Activated naive CD4-positive, alpha-beta T cell treated with anti-CD3 and anti-CD28 coated beads, Interleukin-2, amount 50 U/mL, for 16 hours (primary cell): ENCODE results near the gene RNF180.
"Not testable (repeated sequence)": the region's sequence is repeated elsewhere in the genome, so short reads cannot be mapped to it uniquely, and the experiment has no call there.

ENCODE experiments used
- DNase-seq: peaks from one replicate; pipeline ENCODE4 v3.0.0-alpha.2; 2020

The RNF180 gene

DNA sequence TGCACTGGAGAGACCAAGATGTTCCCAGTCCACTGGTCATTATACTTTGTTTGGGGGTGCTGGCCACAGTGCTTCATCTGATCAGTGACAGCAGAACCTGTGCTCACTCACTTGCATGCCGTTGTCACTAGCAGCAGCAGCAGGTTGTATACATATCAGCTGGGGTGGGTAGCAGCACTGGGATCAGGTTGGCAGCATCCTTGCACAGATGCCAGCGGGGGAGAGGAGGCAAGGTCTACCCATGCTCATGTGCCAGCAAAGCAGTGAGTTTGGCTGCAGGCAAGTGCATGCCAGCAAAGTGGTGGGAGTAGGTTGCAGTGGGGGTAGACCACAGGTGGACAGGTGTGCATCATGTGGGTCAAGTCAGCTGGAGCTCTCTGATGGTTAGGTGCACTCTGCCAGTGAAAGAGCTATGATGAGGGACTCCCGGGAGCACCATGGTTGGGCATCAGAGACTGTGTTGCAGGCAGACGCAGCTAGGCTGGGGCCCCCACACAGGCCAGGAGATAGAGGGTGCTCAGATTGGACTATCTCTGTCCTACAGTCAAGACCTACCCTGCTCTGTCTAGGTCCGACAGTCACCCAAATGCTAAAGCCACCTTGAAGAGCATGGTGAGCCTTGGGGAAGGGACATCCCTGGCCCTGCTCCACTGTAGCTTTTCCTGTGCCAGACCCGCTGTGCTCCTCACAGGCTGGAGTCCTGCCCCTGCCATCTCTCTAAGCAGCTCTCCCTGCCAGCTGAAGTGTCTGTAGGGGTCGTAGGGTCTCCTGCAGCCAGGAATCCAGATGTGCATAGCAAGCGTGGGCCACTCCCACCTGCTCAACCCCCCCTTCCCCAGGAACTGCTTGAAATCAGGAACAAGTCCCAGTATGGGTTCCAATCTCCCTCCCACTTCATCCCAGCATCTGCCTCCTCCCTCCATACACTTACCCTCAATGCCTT lies 119.8 kb downstream of the RNF180 start:
- DNase-seq: no peak

DNA sequence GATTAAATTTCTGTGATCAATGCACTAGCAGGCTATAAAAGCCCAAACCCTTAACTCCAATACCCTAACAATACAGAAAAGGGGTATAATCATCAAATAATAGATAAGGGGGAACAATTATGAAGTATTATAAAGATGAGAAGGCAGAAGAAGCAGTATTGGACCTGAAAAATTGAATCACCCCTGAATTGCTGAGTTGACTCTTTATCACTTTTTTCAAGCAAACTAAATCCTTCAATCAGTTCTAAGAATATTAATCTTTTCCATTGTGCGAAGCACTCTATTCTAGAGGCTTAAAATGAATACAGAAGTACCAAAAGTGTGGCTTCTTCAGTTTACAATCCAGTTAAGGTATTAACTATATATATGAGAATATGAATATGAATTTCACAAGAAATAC lies 120.7 kb downstream of the RNF180 start:
- no peak for DNase-seq

DNA sequence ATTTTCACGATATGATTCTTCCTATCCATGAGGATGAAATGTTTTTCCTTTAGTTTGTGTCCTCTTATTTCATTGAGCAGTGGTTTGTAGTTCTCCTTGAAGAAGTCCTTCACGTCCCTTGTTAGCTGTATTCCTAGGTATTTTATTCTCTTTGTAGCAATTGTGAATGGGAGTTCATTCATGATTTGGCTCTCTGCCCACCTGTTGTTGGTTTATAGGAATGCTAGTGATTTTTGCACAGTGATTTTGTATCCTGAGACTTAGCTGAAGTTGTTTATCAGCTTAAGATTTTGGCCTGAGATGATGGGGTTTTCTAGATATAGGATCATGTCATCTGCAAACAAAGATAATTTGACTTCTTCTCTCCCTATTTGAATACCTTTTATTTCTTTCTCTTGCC lies 122.9 kb downstream of the RNF180 start:
- DNase-seq: not testable (repeated sequence)

DNA sequence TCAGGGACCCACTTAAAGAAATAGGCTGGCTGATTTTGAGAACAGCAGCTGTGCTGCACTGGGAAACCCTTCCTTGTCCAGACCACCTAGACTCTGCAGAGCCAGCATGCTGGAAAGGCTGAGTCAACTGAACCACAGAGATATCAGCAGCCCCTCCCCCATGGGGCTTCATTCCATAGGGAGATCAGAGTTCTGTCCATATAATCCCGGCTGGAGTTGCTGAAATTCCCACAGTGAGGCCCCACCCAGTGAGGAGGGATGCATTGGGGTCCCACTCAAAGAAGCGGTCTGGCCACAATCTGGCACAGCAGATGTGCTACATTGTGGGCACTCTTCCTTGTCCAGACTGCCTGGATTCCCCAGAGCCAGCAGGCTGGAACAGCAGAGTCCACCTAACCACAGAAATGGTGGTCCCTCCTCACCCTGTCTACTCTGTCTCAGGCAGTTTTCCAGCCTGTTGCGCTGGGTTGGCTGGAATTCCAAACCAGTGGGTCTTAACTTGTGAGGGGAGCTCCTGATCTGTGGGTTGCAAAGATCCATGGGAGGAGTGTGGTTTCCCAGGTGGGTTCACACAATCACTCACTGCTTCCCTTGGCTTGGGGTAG lies 127.1 kb downstream of the RNF180 start:
- no peak for DNase-seq

DNA sequence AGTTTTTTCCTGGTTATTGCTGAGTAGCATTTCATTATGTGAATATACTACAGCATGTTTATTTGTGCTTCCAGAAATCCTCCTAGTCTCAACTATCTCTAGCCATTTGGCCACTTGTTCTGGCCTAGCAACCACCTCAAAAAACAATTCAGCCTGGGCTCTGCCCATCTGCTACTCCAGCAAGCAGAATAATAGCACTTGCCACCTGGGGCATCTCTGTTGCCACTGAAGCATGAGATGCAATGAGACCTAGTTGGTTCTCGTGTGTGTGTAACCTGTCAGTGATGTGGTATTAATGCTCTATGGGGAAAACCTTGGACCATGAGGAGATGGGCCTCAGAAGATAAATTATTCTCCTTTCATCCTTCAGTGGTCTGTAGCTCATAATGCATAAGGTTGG lies 129.5 kb downstream of the RNF180 start:
- no peak for DNase-seq

DNA sequence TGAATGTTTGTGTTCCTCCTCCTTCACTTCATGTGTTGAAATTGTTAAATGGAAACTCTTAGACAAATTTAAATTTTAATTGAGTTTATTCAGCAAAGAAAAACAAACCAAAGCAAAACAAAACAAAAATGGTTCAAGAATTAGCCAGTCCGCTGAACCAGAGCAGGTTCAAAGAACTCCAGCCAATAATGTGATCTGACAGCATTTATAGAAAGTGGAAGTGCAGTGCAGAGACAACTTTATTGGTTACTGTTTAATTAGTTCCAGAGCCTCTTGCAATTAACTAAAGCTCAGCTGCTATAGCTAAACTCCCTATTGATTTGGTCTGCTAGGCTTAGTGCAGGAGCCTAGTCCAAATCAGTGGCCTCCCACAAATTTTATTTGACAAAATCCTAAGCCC lies 132.9 kb downstream of the RNF180 start:
- no peak for DNase-seq

DNA sequence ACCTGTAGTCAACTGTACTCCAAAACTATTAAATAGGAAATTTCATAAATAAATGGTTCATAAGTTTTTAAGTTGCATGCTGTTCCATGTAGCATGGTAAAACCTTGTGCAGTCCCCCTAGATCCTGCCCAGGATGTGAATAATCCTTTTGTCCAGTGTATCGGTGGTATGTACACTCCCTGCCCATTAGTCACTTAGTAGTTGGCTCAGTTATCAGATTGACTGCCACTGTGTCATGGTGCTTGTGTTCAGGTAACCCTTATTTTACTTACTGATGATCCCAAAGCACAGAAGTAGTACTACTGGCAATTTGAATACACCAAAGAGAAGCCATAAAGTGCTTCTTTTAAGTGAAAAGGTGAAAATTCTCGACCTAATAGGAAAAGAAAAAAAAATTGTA lies 134.2 kb downstream of the RNF180 start:
- DNase-seq: no peak

DNA sequence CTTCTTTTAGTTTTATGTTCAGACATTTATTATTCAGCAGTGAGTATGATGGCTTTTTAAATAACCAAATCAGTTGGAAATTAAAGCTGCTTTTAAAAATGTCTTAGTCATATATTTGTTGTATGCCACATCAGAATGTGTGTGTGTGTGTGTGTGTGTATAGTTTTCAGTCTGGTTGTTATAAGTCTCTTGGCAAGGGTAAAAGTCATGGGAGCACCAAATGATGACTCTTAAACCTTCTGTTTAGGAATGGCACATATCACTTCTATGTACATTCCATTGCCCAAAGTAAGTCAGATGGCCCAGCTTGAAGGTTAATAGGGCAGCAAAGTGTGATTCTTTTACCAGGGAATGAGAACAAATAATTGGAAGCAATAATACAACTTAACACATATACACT lies 135.9 kb downstream of the RNF180 start:
- DNase-seq: no peak

DNA sequence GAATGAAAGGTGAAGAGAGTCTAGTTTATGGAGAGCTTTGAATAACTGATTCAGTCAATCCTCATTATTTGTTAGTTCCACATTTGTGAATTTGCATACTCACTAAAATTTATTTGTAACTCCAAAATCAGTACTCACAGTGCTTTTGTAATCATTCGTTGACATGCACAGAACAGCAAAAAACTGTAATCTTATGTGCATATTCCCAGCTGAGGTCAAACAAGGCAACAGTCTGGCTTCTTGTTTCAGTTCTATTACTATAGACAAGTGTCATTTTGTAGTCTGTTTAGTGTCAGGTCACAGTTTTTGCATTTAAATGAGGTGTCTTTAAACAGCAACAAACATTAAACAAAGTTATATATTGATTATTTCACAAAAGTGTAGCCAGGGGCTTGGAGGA lies 142.5 kb downstream of the RNF180 start:
- DNase-seq: no peak

DNA sequence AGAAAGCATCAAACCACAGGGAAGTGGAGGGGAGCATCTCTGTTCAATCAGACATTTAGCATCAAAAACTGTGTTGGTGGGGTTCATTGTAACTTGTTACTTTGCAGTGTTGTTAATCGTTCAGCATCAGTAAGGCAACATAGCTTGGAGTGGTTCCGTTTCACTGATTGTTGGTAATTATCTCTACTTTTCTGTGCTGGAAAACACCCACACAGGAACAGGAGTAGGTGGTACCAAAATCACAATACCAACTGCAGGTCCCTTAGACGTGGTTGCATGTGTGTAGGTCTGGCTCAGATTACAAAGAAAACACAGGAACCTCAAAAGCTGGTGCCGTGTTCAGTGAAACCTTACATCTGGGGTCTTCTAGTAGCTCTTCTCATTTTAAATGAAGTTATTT lies 146.8 kb downstream of the RNF180 start:
- no peak for DNase-seq

DNA sequence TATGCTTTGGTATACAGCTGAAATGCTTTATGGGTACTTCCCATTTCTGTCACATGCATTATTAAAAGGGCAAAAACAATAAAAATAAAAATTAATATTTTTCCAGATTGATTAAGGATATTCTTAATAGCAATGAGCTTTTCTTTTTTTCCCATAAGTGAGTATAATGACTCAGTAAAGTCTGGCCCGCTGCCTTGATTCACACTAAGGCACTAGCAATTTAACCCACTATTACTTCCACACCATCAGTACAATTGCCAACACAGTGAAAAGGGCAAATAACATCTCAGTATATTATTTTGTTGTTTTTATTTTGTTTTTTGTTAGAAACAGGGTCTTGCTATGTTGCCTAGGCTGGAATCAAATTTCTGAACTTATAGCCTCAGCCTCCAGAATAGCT lies 150.1 kb downstream of the RNF180 start:
- DNase-seq: no peak

DNA sequence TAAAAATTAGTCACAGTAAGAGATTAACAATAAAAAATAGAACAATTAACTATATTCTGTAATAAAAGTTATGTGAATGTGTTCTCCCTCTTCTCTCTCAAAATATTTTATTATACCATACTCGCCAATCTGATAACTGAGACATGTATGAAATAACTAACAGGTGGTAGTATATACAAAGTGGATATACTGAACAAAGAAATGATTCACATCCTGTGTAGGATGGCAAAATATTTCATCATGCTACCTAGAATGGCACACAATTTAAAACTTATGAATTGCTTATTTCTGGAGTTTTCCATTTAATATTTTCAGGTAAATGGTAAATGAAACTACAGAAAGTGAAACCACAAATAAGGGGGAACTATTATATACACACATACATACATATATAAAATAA lies 152.5 kb downstream of the RNF180 start:
- DNase-seq: no peak

DNA sequence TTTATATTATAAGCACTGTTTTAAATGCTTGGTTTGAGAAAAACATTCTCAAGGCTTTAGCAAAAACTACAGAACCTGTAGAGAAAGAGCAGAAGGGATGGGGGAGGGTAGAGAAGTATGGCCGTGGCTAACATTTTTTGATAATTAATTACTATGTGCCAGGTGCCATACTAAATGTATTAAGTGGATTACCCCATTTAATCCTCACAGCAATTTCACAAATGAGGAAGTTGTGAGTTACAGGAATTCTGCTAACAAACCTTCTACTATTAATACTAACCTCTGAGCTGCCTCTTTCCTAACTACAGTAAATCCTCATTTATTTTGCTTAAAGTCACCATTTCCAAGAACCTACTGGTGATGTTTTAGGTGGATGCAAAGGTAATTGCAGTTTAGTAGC lies 157.9 kb downstream of the RNF180 start:
- no peak for DNase-seq

DNA sequence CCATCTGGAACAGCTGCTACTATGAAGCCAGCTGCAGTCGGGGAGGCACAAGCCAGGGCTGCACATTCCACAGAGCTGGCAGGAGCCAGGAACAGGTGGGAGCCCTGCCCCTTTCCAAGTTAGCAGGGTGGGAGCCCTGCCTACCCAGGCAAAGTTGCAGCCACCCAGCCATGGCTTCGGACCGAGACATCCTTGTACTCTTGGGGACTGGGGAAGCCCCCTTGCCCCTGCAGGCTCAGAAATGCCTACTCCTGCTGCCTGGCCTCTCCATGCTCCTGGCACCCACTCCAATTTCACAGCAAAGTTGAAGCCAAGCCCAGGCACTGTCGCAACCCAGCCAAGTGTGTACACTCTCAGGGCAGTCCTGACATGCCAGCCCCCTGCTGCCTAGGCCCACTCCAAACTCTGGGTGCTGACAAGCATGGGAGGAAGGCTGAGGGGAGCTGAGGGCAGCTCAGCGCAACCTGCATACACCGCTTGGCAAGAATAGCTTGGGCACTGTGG lies 165.1 kb downstream of the RNF180 start:
- DNase-seq: no peak

DNA sequence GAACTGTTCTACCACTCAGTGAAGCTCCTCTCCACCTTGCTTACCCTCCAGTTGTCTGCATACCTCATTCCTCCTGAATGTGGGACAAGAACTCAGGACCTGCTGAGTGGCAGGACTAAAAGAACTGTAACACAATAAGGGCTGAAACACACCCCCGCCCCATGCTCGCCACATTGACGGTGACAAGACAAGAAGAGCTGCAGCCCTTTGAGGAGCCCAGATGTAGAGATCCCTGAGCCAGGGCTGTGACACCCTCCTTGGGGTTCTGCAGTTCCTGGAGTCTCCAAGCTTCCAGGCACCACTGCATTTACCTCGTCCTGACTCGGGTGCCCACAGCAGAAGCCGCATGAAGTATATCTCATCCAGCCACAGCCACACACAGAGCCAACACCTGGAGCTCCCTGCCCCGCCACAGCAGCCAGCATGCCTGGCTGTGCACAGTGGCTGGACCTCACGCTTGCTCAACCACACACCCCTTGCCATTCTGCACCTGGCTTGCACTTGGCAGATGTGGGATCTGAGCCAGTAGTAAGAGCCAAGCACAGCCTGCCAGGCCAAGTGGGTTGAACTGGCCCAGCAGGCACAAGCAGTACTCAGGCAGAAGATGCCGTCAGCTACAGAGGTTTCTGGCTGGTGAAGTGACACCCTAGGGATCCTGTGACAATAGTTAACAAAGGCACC lies 166.1 kb downstream of the RNF180 start:
- DNase-seq: no peak

DNA sequence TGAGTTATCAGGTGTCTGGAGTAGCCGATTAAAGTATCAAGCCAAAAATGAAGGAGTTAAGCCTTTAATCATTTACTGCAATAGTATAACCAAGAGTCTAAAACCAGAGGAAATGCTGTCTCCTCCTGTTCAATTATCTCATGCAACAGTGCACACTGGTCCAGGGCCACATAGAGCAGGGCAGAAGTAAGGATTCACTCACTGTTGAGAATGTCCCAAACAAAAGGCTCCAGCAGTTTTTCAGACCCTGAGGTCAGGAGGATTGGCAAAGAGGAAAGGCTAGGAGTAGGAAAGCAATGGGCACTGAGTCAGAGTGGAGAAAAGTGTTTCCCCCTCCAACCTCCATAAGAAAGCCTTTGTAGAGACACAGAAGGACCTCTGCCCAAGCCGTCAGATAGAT lies 168.2 kb downstream of the RNF180 start:
- no peak for DNase-seq

DNA sequence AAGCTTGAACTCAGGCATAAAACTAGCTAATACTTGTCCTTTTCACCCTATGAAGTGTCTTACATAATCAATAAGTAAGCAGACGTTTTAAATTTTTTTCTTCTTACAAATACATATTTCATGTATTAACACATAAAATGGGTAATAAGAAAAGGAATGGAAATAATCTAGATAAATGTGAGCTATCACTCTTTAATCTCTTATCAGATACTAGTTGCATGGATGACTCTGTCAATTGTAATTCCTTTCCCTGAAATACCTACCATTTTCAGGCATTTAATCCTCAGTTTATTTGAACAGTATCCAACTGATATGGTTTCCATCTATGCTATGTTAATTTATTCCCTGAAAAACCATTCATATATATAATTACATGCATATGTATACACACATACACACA lies 174.1 kb downstream of the RNF180 start:
- DNase-seq: no peak

DNA sequence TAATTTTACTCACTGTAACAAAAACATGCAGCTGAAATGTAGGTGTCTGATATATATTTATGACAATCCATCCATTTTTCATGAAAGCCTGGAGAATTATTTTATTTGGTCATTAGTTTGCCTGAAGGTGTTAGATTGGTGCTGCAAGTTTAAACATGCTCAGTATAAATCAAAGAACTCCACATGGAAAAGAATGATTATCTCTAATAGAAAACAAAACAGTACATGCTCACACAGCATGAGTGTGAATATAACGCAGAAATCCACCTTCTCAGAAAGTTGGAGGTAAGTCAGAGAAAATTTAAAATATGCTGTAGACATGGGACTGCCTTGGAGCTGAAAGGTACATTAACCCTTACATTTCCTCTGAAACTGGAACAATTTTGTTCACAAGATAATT lies 174.7 kb downstream of the RNF180 start:
- DNase-seq: no peak

DNA sequence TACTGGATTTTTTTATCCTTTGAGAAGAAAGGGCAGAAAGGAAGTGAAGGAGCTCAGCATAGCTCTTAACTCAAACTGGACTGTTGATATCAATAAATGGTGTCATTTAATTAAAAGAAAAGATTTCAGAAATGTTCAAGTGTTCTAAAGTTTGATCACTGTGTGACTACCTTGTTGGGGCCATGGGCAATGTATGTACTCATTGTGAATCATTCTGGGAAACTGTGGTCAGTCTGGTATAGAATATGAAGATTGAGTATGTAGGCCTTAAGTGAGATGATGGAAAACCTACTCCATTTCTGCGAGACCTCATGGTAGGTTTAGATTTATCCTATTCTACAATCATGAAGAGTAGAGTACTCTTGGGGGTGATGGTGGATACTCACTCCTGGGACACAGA lies 175.7 kb downstream of the RNF180 start:
- no peak for DNase-seq

DNA sequence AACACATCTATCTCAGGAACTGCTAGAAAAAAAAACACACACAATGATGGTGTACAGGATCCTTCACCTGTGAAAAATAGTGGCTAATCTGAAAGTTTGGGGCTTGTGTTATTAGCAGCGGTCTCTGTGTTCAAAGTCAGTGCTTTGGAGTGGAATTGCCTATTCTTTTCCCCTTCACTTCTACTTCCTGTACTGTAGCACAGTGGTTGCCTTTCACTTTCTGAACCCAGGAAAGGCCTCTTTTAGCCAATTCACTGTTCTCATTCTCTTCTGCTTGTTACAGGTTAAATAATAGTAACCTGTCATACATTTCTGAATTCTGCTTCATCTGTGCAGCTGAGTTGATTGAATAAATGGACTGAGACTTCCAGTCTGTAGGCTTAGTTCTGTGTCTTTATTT lies 178.9 kb downstream of the RNF180 start:
- no peak for DNase-seq

DNA sequence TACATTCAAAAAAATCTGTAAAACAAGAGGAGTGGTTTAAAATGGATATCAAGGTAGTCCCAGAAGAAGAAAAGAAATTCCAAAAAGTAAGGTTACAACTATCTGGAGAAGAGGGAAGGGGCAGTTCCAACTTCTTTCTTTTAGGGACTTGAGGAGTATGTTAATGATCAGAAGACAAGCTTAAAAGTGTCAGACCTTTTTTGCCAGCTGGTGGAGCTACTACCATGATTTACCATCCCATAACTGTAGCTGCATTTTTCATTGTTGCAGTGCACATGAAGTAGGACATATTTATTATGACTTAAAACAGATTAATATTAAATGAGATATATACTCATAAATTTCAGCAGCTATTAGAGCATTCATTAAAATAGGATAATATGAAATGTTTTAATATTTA lies 181.7 kb downstream of the RNF180 start:
- no peak for DNase-seq

DNA sequence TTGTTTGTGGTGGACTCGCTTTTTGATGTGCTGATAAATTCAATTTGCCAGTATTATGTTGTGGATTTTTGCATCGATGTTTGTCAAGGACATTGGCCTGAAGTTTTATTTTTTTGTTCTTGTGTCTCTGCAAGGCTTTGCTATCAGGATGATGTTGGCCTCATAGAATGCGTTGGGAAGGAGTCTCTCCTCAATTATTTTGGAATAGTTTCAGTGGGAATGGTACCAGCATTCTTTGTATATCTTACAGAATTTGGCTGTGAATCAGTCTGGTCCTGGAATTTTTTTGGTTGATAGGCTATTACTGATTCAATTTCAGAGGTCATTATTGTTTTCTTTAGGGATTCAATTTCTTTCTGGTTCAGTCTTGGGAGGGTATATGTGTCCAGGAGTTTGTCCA lies 198.8 kb downstream of the RNF180 start:
- DNase-seq: no peak

DNA sequence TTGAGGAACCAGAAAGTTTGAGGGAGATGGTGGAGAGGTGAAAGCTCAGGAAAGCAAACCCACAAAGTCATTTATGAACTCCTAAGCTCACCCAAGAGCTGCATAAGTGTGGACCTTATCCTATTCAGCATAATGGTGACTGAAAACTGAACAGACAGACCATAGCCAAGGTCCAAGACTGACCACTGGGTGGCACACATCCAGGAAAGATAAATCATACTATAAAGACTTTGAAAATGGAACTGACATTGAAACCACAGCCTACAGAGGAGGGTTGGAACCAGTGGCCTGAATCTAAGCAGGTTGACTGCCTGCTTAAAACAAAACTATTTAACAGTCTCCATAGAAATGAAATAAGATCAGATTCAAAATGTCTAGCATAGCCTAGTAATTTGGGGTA lies 219.1 kb downstream of the RNF180 start:
- DNase-seq: no peak

DNA sequence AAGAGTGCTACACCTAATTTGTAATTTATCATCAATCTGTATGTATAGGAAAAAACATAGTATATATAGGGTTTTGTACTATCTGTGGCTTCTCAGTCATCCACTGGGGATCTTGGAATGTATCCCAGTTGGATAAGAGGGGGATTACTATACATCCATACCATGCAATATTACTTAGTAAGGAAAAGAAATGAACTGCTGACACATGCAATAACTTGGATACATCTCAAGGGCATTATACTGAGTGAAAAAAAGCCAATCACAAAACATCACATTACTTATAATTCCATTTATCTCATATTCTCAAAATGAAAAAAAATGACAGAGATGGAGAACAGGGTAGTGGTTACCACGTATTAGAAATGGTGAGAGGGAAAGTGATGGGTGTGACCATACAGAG lies 231.9 kb downstream of the RNF180 start:
- DNase-seq: no peak
